OCI-LY1 (cell line): ENCODE data around the gene ST8SIA2.

Source experiments
- CTCF ChIP-seq: fragments of 200-600 bp; sonication (generic), shearing (Covaris generic); IDR thresholded peaks from 2 replicates; pipeline ENCODE4 v1.5.1; 2017; ENCODE audit warnings: mild to moderate bottlenecking, antibody characterized with exemption, low read length, moderate library complexity, mixed read lengths
- EZH2 ChIP-seq: fragments of 200-600 bp; sonication (generic), shearing (Covaris generic); IDR thresholded peaks from 2 replicates; pipeline ENCODE4 v1.8.0; 2017; ENCODE audit warnings: borderline replicate concordance, mixed run types, mild to moderate bottlenecking, antibody characterized with exemption, low read length, moderate library complexity, mixed read lengths

GRCh38 chr15:92375057-92375456 lies 18.6 kb upstream of the ST8SIA2 start:
- no peak for TF ChIP-seq CTCF
- TF ChIP-seq EZH2 = no peak
